Fibroblast of mammary gland (primary cell): ENCODE results near the gene MPV17L2.

Experiments used
- DNase-seq: peaks from one replicate; pipeline ENCODE4 v3.0.0-alpha.2; 2010; ENCODE audit warnings: low read depth
- H3K4me3 ChIP-seq: 2 replicates; pipeline ENCODE4 v1.5.1; 2011; ENCODE audit warnings: low read depth, mild to moderate bottlenecking, low read length, moderate library complexity; ENCODE audit not compliant: control insufficient read depth
- TF ChIP-seq, protein P1 (sequence below): conservative IDR thresholded peaks from 2 replicates; pipeline ENCODE4 v1.5.1; 2011; ENCODE audit warnings: low read depth, low read length, inconsistent platforms; ENCODE audit not compliant: control insufficient read depth, insufficient read depth

MPV17L2 gene

DNA sequence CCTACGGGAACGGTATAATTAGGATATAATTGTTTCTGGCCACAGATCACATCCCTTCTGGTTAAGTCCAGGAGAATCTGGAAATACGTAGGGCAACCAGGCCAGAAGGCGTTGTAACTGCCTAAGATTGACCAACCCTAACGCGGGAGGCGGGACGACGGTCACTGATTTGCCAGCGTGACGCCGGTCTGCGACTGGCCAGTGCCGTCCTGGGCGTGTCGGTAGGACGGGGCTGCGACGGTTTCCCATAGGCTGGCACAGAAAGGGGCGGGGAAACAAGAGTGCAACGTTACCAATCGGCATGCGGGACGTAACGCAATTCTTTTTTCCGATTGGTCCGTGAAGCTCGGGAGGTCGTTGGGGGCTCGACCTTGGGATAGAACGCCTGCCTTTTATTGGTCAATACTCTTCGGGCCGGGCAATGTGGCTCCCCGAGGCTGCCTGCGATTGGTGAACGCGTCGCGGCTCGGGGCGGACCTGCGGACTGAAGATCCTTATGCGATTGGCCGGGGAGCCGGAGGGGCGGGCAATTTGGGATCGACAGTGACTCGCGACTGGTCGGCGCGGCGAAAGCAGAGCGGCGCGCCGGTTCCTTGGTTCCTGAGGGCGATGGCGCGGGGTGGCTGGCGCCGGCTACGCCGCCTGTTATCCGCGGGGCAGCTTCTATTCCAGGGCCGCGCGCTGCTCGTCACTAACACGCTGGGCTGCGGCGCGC lies at the start of gene MPV17L2:
Gene MPV17L2 (plus strand): TSS at position 546 of the 715 bp plus-strand sequence. CDS start 64 bp downstream, at position 610.
- H3K4me3 ChIP-seq, result peak within 1 kb of the TSS; percentile 77
- DNase-seq, result peak; percentile 100
- TF ChIP-seq, protein P1, sequence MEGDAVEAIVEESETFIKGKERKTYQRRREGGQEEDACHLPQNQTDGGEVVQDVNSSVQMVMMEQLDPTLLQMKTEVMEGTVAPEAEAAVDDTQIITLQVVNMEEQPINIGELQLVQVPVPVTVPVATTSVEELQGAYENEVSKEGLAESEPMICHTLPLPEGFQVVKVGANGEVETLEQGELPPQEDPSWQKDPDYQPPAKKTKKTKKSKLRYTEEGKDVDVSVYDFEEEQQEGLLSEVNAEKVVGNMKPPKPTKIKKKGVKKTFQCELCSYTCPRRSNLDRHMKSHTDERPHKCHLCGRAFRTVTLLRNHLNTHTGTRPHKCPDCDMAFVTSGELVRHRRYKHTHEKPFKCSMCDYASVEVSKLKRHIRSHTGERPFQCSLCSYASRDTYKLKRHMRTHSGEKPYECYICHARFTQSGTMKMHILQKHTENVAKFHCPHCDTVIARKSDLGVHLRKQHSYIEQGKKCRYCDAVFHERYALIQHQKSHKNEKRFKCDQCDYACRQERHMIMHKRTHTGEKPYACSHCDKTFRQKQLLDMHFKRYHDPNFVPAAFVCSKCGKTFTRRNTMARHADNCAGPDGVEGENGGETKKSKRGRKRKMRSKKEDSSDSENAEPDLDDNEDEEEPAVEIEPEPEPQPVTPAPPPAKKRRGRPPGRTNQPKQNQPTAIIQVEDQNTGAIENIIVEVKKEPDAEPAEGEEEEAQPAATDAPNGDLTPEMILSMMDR, result no peak

DNA sequence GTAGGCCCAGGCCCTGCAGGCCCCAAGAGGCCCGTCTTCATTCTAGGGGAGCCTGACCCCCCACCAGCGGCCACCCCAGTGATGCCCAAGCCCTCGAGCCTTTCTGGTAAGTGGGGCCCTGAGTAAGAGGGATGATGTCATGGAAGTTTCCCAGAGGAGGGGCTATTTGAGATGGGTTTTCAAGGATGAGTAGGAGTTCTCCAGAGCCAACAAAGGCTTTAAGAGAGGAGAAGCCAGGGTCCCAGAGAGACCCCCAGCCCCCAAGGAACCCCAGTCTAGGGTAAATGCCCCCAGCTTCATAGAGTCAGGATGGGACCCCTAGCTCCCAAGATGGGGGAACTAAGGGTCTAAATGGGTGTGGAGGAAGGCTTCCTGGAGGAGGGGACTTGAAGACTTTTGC lies 49.1 kb upstream of the MPV17L2 start:
- H3K4me3 ChIP-seq, result no peak overlapping the region
- TF ChIP-seq, protein P1, result no peak
- DNase-seq, result no peak

DNA sequence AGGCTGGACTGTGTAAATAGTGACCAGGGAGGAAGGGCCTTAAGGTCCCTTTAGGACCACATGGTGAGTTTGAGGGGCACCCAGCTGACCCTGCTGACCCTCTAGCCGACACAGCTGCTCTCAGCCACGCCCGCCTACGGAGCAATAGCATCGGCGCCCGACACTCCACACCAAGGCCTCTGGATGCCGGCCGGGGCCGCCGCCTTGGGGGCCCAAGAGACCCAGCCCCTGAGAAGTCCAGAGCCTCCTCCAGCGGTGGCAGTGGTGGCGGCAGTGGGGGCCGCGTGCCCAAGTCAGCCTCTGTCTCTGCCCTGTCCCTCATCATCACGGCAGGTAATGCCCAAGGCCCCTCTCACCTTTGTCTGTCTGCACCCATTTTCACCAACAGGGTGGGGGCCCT lies 48.7 kb upstream of the MPV17L2 start:
- no peak for DNase-seq
- TF ChIP-seq, protein P1, result no peak

DNA sequence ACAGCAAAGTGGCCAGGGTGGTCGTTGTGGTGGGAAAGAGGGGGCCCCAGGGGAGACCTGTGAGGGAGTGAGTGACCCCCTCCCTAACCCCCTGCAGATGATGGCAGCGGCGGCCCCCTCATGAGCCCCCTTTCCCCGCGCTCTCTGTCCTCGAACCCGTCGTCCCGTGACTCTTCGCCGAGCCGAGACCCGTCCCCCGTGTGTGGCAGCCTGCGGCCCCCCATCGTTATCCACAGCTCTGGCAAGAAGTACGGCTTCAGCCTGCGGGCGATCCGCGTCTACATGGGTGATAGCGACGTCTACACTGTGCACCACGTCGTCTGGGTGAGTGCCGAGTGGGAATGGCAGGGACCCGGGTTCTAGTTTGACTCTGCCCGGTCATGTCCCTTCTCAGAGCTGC lies 48.1 kb upstream of the MPV17L2 start:
- TF ChIP-seq, protein P1, result no peak
- H3K4me3 ChIP-seq, result no peak overlapping the region
- DNase-seq, result no peak

More for the DNA sequence above, 48.7 kb upstream of the MPV17L2 start:
- no peak overlapping the region for H3K4me3 ChIP-seq

DNA sequence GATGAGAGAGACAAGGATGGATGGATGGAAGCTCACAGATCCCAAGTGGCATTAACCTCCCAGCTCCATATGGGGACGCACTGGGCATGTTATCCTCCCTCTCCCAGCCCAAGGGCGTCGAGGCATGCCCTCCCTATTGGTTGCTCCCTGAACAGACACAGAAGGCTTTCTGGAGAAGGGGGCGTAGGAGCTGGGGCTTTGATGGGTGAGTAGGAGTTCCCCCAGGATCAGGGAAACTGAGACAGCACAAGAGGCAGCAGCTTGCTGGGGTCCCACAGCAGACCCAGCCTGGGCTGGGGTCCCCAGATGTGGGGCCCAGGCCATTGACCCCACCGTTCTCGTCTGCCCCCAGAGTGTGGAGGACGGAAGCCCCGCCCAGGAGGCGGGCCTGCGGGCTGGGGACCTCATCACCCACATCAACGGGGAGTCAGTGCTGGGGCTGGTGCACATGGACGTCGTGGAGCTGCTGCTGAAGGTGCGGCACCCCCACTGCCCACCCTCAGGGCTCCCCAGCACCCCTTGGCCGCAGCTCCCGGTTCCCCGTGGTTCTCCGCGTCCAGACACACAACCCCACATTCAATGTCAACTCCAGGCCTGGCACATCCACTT lies 47.5 kb upstream of the MPV17L2 start:
- no peak for DNase-seq
- H3K4me3 ChIP-seq, result no peak overlapping the region
- TF ChIP-seq, protein P1, result no peak

DNA sequence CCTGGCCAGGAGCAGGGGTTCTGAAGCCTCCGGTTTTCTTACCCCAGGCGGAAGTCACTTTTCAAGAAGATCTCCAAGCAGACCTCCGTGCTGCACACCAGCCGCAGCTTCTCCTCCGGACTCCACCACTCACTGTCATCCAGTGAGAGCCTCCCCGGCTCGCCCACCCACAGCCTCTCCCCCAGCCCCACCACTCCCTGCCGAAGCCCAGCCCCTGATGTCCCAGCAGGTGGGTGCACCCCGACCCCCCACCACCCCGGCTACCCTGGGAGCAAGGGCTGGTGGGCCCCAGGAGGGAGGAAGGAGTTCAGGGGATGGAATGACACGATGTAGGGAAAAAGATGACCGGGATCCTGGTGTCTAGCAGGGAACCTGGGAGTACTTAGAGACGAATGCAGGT lies 45.6 kb upstream of the MPV17L2 start:
- no peak overlapping the region for H3K4me3 ChIP-seq
- no peak for DNase-seq
- TF ChIP-seq, protein P1, result no peak

DNA sequence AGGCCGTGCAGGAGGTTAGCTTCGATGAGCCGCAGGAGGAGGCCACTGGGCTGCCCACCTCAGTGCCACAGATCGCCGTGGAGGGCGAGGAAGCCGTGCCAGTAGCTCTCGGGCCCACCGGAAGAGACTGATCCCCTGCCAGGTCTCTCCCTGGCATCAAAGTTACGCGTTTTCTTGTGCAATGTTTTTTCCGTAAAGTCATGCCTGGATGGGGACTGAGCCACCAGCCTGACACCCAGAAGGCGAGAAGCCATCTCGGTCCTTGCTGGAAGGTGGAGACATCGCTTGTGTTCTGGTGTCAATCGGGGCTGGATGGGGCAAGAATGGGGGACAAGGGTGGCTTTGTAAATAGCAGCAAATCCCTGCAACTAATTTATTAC lies 43.4 kb upstream of the MPV17L2 start:
- H3K4me3 ChIP-seq, result no peak overlapping the region
- DNase-seq, result no peak
- TF ChIP-seq, protein P1, result no peak
